HG03460 (cell line): Measurements from ENCODE around the gene ATXN7L2.
"Not testable (repeated sequence)": the region's sequence is repeated elsewhere in the genome, so short reads cannot be mapped to it uniquely, and the experiment has no call there.

Source experiments
- ATAC-seq: cut with Tn5 transposase; IDR thresholded peaks from one replicate; pipeline ENCODE4 v1.9.1; 2021; ENCODE audit not compliant: unreplicated experiment

Gene ATXN7L2, protein sequence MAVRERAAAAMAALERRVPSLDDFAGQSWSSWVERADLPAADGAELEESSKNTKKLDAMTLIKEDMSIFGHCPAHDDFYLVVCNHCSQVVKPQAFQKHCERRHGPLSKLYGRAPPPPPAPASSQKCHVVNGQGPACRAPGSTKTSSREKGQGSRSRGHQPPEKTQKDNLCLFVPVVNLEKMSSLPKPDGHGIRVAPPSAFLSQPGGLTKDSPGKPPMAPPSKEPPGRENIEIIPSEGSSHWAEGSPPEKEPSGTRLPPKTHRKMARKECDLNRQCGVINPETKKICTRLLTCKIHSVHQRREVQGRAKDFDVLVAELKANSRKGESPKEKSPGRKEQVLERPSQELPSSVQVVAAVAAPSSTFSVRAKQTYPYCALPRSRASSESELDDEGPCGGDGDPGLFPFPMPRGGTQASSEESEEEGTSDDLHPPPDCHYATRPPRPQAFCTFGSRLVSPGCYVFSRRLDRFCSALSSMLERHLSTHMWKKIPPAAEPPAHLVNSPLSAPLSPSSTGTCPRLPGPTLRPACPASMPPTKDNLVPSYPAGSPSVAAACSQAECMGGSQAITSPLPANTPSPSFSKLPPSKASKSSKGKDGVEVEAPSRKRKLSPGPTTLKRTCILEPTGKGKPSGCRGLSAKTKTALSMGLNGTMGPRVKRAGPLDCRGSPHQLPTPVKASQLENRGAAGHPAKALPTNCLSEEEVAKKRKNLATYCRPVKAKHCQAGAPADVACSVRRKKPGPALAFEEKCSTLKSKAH

DNA sequence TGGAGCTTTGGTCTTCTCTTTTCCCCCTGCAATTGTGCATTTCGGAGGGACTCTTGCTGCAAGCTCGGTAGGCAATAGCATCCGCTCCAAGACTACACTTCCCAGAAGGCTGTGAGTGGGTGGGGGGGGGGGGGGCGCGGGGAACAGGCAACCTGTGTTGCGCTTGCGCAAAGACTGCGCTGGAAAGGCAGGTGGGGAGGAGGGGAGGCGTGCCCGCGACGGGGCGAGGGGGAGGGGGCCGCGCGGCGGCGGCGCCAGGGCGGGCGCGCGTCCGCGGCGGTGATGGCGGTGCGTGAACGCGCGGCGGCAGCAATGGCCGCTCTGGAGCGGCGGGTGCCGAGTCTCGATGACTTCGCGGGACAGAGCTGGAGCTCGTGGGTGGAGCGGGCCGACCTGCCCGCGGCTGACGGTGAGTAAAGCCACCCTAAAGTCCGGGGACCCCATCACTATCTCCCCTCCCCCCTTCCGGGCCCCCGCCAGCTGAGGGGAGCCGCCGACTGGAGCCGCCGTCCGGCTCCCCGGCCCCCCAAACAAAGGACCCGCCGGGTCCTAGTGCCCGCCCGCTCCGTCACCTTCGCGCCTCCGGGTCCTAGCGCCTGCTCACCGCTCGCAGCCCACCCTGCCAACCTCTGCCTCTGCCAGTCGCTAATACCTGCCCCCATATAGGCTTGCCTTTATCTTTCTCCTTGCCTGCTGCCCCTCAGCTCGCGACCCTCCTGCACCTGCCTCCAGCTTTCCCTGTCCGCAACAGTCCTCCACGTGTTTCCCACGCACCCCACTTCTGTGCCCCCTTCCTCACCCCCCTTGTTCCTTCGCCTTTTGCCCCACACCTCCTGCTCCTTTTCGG is at the start of gene ATXN7L2:
Gene ATXN7L2, plus strand, starts transcription at position 234 of the 847 bp plus-strand sequence. Its CDS starts 49 bp downstream, at position 283.
- peak; percentile 70 for ATAC-seq

DNA sequence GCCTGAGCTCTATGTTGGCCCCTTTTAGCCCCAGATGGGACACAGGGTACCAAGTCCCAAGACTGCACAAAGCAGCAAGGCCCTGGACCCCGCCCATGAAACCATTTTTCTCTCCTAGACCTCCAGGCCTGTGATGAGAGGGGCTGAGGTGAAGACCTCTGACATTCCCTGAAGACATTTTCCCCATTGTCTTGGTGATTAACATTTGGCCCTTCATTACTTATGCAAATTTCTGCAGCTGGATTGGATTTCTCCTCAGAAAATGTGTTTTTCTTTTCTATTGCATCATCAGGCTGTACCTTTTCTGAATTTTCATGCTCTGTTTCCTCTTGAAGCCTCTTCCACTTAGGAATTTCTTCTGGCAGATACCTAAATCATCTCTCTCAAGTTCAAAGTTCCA is 49.2 kb upstream of the ATXN7L2 start:
- ATAC-seq = no peak

DNA sequence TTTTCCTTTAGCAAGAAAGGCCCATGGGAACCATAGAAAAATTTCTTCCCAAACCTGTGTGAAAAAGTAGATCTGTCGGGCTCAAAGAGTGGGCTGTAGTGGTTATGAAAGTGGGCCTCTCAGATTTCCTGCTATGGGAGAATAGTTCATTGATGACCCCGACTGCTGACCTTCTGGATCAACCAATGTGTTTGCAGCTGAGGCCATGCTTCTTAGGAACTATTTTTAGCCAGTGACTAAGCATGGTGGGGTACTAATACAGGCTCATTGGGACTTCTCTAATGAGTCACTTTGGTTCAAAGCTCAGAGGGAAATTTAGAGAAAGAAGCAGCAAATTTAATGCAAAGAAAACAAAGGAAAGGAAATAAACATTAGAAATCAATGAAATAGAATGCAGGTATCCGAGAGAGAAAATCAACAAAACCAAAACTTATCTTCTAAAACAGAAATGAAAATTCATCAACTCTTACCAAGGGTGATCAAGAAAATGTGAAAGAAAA is 44.9 kb upstream of the ATXN7L2 start:
- no peak for ATAC-seq

DNA sequence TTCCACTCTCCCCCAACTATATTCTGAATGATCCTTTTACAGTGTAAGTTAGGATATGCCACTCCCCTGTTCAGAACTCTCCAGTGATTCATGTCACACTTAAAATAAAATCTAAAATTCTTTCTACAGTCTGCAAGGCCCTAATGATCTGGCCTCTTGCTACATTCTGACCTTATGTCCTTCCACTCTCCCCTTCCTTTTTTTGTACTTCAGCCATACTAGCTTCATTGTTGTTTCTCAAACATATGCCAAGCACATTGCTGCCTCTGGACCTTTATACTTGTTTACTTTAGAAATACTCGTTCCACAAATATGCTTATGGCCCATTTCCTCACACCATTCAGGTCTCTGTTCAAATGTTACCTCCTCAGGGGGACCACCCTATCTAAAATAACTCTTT is 42.6 kb upstream of the ATXN7L2 start:
- no peak for ATAC-seq

DNA sequence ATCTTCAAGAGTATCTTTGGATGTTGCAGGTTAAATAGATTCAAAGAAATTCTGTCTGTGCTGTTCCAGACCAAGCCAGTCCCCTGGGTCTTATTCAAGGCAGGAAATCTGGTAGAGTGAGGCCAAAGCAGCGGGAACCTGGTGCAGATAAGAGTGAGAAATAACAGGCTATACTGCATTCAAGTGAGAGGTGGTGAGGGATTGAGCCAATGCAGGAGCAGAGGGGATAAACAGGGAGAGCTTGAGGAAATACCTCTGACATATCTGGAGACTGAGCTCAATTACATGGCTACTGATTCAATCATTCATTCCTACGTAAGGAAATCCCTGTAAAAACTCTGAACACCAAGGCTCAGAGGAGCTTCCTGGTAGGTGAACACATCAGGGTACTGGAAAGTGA is 40.2 kb upstream of the ATXN7L2 start:
- no peak for ATAC-seq

DNA sequence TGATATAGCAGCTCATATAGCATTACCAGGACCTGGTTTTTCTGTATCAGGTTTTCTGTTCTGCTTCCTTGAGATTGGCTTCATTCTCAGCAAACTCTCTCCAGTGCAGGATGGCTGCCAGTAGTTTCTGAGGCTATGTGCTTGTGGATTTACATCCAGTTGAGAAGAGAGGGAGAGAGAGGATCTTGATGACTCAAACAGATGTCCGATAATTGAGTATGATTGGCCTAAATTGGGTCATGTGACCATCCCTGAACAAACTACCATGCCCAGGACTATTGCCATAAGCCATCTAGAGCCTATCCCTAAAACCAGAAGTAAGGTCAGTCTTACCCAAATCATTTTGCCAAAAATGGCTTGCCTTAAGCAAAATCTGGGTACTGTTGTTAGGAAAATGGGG is 39.4 kb upstream of the ATXN7L2 start:
- ATAC-seq = no peak

DNA sequence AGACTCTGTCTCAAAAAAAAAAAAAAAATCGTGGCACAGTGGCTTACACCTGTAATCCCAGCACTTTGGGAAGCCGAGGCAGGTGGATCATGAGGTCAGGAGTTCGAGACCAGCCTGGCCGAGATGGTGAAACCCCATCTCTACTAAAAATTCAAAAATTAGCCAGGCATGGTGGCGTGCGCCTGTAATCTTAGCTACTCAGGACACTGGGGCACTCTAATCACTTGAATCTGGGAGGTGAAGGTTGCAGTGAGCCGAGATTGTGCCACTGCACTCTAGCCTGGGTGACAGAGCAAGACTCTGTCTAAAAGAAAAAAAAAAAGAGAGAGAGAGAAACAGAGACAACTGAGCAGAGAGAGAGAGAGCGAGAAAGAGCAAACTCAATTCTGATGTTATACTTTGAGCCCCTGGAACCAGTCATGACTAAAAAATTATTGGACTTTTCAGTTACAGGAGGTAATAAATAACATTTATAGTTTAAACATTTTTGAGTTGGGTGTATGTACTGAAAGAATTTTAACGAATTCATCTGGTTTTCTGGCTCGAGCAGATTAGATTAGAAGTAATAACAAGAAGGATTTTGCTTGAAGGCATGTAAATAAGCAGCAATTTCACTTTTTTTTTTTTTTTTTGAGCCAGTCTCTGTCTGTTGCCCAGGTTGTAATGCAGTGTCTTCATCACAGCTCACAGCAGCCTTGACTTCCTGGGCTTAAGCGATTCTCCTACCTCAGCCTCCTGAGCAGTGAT is 37.6 kb upstream of the ATXN7L2 start:
- not testable (repeated sequence) for ATAC-seq

DNA sequence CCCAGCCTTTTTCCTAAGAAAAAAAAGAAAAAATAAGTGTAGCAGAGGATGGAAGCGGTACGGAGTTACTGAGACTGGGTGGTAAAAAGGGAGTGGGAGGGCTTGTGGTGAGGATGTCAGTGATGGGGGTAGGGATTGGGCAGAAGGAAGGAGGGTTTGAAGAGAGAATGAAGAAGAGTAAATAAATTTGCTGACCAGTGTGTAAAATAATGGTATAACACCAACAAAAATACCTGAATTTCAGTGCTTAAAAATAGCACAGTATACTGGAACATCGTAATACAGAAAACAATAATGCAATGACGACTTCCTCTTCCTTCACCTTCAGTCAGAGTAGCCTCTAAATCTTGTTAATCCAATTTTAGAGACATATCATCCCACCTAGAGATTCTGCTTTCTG is 36.2 kb upstream of the ATXN7L2 start:
- no peak for ATAC-seq

DNA sequence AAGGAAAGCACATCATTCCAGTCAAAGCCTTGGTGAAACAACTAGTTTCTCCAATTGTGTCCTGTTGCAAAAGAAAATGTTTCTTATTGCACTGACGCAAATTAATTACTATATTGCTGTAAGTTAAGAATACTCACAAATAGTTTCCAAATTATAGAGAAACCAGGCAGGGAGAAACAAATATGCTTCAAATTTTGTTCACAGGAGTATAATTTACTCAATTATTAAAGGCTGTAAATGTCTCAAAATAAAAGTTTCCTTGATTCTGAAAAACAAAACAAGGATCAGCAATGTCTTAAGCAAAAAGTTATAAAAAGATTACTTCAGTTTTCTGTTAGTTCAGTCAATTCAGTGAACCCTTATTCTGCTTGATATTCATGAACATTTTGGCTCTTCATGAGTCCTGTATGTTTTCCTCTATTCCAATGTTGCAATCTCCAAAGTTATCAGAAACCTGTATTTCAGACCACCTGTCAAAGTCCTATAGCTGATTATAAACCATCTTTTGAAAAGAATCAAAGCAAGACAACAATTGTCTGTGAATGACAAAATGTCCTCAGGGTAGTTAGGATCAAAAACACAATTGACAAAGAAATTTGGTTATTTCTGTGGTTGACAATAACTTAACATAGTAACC is 29.1 kb upstream of the ATXN7L2 start:
- no peak for ATAC-seq

DNA sequence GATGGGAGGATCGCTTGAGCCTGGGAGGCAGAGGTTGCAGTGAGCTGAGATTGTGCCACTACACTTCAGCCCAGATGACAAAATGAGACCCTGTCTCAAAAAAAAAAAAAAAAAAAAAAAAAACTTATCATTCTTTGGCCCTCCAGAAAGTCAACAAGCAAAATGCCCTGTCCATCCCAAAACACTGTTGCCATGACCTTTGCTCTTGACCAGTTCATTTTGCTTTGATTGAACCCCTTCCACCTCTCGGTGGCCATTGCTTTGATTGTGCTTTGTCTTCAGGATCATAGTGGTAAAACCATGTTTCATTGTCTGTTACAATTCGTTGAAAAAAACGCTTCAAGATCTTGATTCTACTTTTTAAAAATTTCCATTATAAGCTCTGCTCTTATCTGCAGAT is 25.9 kb upstream of the ATXN7L2 start:
- no peak for ATAC-seq

DNA sequence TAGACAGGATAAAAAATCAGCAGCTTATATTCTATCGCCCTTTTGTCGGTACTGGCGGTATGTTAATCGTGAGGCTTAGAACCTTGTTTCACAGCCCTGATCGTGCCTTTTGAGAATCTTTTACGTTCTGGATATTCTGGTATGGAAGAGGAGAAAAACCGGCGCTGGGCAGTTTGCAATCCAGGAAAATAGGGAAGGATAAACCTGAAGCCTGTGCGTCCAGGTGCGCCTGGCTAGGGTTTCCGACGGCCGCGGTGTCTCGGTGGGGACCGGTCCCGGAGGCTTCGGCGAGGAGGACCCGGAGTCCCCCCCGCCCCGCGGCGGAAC is 17.6 kb upstream of the ATXN7L2 start:
- no peak for ATAC-seq

DNA sequence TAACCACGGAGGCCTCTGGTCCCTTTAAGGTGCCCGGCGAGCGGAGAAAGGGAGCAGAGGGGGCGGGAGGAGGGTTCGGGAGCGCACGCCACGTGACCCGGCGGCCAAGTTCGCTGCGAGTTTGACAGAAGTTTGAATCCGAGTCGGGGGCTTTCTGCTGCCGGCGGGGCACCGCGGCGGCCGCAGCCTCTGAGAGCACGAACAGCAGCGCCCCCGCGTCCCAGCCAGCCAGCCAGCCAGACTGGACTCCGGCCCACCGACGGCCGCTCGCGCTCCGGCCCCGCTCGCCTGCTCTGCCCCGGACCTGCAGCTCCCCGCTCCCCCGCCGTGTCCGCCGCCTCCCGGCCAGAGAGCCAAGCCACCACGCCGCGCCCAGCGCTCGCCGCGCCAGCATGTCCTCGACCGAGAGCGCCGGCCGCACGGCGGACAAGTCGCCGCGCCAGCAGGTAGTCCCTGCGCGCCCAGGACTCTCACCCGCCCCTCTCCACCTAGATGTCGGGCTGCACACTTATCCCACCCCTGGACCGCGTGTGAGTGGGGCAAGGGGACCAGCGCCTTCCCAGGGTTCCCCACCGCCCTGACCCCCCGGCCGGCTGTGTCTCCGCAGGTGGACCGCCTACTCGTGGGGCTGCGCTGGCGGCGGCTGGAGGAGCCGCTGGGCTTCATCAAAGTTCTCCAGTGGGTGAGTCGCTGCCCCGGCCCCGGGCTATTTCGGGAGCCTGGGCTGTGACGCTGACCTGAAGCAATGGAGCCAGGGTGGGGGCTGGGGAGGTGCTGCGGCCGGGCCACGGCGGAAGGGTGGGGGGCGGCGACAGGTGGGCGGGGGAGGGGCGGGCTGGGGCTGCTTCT is 17.0 kb upstream of the ATXN7L2 start, which contains the start of gene SYPL2:
Gene SYPL2, plus strand, starts transcription at position 95 of the 849 bp plus-strand sequence. Its CDS starts 298 bp downstream, at position 393.
- ATAC-seq = no peak

DNA sequence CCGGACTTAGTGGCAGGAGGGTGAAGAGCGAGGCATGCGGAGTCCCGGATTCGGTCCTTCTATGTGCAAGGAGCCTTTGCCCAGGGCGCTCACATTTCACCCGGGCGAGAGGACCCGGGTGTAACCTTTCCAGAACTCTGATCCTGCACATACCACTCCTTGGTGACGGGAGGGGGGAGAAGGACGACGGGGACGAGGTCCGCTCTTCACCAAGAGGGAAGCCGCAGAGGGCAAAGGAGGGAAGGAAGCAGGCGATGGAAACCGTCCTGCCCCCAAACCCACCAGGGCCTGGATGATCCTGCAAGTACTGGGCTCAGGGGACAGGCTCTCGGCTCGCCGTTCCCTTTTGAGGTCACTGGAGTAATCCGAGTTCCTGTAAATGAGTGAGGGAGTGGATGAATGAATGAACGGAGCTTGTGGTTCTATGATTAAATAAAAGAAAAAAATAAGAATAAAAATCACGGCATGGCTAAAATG is 16.4 kb upstream of the ATXN7L2 start:
- ATAC-seq = no peak

DNA sequence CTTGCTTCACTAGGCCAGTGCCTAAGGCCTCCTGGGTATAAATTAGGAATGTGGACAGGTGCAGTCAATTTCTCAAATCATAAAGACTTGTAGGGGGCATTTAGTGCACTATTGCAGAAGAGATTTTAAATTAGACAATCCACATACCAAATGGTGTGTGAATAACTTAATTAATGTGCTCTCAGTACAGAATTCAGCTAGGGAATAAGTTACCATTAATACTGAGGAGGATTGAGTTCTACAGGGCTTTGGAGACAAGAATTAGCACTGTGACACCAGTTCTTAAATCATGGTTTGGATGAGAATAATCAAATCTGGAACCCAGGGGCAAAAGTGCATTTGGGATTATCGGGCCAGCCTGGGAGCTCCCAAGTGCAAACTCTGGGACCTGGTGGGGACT is 15.6 kb upstream of the ATXN7L2 start:
- no peak for ATAC-seq

DNA sequence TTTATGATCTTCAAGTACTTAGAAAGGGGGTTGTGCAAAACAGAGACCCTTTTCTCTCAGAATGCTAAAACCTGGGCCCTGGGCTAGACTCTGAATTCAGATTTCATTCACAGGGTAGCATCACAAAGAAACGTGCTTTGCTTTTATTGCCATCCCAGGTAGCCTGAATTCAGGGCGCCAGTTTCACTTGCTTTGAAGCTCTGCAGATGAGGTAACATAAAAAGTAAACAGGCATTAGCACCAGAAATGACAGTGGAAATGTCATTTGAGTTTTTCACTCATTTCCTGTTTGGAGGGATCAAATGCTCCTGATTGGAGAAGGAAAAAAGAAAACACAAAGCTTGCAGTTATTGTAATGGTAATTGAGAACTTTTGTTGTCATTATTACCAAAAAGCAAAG is 14.8 kb upstream of the ATXN7L2 start:
- ATAC-seq = no peak

DNA sequence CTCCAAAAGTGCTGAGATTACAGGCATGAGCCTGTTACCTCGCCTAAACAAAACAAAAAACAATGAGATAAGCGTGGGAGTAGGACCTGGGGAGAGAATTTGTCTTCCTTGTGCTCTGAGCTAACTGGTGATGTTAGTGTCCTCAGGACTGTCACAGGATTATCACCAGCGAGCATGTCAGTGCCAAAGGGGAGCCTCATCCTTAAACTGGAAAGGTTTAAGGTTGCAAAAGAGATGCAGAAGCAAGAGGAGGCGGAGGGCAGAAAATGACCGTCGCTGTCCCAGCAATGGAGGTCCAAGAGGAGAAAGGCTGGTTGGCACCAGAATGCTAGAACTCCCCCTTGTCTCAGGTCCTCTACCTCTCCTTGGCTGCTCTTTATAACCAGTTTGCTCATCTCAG is 13.5 kb upstream of the ATXN7L2 start:
- no peak for ATAC-seq

DNA sequence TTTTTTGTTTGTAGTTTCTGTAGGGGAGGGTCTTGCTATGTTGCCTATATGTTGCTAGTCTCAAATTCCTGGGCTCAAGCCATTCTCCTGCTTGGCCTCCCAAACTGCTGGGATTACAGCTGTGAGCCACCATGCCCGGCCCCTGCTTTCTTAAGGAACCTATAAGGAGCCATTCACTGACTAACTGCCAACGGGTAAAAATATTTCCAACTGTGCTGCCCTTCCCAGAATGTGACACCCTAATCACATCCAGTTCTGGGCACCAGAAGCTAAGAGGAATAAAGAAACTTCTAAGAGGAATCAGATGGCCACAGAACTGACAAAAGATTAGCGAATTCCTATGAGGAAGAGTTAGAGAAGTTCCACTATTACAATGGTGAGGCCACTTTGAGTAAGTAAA is 10.9 kb upstream of the ATXN7L2 start:
- ATAC-seq = no peak

DNA sequence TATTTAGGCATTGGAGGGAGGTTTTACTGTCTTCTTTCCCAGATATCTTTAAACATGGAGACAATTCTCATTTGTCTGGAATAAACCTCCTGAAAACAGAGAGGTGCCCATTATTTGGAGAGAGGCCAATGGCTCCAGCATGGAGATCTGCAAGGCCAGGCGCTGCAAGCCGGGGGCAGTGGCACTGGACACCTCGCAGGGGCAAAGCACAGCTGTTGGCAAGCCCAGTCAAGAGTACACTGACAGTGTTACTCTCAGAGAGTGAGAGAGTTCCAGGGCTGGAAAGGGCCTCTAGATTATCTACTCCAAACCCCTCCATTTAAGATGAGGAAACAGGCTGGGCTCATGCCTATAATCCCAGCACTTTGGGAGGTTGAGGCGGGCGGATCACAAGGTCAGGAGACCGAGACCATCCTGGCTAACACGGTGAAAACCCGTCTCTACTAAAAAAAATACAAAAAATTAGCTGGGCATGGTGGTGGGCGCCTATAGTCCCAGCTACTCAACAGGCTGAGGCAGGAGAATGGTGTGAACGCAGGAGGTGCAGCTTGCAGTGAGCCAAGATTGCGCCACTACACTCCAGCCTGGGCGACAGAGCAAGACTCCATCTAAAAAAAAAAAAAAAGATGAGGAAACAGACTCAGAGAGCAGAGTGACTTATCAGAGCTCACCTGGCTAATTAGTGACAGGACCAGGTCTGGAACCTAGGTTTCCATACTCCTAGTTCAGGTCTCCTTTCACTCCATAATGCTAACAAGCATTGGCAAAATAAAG is 10.2 kb upstream of the ATXN7L2 start:
- ATAC-seq = not testable (repeated sequence)
